Inflammatory macrophage (primary cell): Measurements from ENCODE around the gene ELP5.
"Not testable (repeated sequence)": the region's sequence is repeated elsewhere in the genome, so short reads cannot be mapped to it uniquely, and the experiment has no call there.

Experiments
- DNase-seq, 2 donors: peaks; one replicate each; pipeline ENCODE4 v3.0.0-alpha.2; 2020 to 2022

ELP5 gene

DNA sequence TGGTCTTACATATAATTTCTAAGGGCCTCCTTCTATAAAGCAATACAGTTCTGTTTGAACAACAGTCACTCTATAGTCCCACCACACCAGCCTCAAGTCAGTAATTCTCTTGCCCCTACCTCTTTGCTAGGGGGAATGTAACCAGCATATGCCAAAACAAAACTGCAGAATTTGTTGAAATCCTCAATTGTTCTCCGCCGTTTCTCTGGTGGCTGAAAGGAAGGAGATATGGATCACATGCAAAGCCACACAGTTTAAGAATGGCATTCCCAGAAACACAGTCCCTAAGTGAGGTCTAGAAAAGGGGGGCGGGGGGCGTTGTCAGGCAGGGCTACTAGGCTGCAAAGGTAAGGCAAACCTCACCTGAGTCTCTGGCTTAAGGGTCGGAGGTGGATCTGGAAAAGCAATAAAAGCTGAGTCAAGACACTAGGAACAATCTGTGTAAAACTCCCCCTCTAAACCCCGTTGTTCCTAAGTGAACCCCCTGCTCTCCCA lies 14.7 kb upstream of the ELP5 start:
- no peak for DNase-seq

DNA sequence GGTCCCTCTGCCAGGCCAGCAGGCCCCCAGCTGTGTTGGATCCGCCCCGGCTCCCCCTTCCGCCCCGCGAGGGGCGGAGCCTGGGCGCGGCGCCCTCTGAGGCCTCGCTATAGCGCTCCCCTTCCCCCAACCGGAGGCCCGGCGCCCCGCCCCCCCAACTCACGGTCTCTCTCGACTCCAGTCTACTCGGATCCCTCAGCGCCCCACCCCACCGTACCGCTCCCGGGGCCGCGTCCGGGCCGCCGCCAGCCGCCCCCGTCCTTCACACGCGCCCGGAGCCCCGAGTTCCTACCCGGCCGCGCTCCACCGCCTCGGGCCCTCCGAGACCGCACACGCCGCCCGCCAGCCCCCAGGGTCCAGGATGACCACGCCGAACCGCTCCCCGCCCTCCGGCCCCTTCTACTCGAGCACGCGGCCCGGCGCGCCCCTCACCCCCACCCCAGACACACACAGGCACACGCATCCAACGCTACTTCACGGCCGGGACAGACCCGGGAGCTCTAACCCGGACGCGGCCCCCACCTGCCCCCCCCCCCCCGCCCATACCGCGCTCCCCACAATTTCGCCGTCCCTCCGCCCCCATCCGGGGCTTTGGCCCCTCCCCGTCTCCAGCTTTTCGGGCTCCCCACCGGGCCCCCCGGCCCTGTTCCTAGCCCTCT lies 14.1 kb upstream of the ELP5 start:
- peak; percentile 61 to 71 for DNase-seq

DNA sequence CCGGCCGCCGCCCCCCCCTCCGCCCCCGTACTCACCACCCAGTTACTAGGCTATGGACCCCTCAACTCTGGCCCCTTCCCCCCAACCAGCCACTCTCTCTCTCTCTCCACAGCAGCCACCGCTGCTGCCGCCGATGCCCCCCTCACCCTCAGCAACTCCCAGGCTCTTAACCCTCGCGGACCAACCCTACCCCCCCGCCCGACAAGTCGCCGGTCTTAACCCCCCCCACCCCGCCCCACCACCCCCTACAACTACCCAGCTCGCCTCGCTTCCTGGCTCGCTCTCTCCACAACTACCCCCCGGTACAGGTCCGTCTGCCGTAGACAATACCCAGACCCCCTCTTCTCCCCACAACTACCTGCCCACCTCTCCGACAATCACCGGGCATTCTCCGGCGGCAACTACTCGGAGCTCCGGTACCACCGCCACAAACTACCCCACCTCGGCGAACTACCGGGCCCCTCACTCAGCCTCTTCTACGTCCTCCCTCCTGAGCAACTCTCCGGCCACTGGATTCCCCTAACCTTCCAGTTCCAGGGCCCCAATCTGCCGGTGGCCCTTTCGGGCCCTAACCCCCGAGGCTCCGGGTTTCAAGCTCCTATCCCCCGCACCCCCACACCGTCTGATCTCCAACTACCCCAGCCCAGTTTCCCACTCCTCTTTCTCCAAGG lies 13.5 kb upstream of the ELP5 start:
- DNase-seq = peak in 1 of 2 donors; percentile 4

DNA sequence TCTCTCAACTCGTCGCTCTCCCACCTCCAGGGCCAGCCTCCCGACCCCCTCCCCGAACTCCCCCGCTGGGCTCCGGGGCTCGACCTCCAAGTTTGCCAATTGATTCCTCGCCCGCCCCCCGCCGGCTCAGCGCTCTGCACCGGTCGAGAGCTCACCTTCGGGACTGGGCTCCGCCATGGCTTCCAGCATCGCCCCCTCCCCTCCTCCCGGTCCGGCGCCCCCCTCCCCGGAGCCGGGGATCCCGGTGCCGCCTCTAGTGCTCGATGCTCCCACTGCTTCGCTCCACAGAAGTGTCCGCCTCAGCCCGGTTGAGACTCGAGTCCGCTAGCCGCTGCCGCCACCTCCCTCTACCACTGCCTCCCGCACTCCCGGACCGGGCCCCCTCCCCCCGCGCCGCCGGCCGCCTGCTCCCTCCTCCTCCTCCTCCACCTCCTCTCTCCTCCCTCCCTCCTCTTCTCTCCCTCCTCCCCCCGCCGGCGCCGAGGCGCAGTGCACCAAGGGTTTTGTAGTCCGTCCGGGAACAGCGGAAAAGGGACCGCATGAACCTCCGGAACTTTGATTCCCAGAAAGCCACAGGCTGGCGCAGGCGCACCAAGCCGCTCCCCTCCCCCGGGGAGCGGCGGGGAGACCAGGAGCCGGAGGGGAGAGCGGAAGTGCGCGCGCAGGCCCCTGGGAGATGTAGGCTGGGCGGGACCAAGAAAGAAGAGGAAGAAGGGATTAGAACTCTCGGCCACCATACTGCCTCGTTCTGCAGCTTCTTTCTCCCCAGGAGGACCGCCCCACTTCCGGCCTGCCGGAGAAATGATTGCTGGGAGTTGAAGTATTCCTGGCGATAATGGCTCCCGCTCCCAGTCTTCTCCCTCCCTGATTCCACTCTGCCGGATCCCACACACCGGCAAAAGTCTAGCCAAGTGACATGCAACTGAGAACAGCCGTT lies 12.7 kb upstream of the ELP5 start, which contains the start of gene PHF23:
Gene PHF23 (minus strand): TSS at position 367 of the 937 bp plus-strand sequence. CDS start 178 bp downstream, at position 189.
- DNase-seq = peak; percentile 99 to 100

DNA sequence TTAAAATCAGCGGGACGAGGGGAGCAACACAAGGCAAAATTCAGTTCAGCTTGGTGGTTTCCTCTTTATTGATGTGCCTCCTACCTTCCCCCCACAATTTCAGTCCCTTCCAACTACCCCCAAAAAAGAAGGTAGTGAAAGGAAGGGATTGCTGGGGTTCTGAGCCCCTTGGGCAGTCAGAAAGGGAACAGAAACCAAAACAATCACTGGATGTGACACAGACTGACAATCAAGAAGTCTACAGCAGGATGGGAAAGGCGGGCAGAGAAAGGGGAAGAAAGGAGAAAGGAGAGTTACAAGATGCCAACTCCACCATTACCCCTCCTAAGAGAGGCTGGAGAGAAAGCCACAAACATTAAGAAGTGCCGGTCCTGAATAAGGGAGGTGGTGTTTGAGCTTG lies 11.6 kb upstream of the ELP5 start:
- peak; percentile 48 to 64 for DNase-seq

DNA sequence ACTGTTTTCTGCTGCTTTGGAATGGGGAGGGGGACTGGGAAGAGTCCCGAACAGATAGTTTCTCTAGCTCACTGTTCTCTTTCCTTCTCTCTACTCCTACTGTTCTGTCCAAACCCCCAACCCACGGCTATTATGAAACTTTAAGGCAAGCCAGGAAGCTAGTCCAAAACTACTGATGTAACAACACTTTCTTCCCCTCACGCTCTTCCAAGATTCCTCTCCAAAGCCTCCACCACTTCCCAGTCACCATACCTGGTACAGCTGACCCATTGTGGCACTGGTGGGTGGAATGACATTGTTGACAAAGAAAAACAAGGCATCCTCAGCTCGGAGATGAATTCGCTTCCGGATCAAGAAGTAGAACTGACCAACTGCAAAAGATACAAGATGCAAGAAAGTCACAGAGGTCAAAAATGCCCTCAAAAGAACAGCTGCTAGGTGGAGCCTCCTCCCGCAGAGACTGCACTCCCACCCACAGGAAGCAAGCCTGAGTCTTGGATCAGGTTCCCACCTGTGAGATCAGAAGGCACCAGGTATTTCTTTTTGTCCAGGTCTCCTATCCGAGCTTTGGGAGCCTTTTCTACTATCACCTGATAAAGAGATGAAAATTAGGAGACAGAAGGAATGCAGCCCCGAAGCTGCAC lies 10.8 kb upstream of the ELP5 start:
- DNase-seq = peak in 1 of 2 donors; percentile 51

DNA sequence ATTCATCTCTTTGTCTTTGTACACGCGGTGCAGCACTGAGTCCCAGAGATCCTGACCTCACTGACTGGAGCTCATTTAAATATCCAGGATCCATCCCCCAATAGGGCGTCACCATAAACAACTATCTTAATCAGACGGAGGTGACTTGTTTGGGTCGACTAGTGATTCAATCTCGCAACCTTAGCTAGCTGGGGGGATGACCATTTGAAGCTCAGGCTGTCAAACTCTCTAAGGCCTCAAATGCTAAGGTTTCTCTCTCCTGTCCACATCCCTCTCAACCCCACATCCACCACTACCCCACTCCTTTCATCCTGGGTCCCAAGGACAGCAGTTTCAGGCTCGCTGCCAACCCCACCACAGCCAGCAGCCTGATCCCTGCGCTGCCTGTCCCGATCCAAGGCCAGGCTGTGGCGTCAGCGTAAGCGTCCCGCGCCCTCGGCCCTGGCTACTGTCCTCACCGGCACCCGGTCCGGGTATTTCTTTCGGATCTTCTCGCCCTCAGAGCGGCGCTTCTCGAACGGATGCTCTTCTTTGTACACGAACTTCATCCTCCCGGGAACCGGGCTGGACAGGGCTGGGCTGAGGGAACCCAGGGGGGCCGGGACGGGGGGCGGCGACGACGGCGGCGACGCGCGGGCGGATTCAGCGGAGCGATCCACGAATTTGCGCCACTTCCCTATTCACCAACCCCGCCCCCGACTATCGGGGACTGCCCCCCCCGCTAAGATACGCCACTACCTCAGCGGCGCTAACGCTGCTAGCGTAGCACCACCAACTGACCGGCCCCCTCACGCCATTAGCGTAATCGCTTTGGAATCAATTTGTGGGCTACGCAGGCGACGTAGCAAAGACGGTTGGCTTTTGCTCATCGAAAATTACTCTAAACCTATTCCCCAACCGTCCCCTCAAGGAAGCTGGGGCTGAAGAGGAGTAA lies 10.0 kb upstream of the ELP5 start, which contains the start of gene GABARAP:
Gene GABARAP (minus strand): TSS at position 667 of the 934 bp plus-strand sequence. CDS start 119 bp downstream, at position 548.
- DNase-seq = peak; percentile 92 to 94

DNA sequence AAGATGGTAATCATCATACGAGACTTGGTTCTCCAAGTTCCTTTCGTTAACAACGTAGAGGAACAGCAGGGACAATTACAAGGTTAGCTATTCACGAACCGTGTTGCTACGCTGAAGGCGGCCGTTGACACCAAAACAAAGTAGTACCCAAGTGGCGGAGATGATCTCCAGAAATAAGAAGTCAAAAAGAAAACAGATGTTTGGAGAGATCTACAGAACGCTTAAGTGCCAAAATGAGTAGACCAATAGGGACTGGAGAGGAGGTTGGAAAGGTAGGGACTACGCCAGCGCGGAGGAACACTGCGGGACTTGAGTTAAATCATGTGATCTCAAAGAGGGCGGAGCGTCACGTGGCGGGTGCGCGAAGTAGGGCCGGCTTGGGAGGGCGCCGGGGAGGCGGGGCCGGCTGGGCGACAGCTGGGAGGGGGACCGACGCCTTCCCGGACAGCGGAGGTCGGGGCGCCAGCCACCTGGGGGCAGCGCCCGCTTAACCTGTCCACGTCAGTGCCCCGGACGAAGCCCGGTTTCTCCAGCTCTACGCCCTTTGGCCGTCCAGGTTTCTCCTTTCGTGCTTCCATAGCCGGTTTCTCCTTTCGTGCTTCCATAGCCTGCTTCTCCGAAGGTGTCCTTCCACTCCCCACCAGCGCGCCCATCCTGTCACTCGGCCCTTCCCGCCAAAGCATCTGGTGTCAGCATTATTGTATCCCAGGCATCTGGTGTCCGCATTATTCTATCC lies 9.1 kb upstream of the ELP5 start:
- DNase-seq = peak; percentile 94 to 96

DNA sequence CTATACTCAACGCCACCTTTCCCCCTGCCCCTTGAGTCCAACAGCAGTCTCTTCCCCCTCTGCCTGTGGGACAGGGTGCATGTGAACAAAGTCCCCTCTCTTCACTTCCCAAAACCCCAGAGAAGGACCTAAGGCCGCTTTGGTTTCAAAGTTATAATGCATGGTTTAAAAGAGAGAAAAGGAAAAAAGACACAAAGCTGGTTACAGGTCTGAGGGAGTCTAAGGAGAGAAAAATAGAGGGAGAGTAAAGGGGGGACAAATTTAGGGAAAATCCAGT lies 8.6 kb upstream of the ELP5 start:
- peak in 1 of 2 donors; percentile 6 for DNase-seq

DNA sequence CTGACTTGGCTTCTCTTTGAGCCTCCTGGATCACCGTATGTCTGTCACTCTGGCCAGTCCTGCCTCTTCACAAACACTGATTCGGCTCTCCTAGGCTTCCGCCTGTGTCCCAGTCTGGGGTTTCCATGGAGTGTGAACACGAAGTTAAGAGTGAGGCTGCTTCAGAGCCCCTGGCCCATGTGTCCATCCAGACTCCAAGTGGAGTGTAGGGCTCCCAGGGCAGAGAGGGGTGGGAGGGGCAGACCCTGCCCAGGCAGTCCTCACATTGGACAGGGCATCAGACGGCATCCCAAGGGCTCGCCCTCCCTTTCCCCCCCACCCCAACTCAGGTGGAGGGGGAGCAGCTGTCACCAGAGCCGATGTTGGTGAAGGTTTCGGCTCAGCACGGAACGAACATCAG lies 8.2 kb upstream of the ELP5 start:
- DNase-seq = not testable (repeated sequence)

DNA sequence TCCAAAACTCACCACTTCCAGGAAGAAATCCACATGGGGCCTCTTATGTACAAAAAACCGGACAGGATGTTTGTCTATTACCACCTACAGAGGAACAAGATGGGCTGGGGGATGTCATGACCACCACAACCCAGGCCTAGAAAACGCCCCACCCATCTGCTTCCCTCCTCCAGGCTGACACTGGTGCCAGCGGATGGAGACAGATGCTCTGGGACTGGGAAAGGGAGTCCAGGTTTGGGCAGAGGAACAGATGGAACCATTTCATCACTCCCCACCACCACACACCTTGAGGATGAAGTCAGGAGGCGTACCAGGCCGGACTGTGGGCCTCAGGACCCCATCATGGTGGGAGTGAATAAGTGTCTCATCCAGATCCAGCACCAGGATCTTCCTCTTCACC lies 5.2 kb upstream of the ELP5 start:
- DNase-seq = no peak

DNA sequence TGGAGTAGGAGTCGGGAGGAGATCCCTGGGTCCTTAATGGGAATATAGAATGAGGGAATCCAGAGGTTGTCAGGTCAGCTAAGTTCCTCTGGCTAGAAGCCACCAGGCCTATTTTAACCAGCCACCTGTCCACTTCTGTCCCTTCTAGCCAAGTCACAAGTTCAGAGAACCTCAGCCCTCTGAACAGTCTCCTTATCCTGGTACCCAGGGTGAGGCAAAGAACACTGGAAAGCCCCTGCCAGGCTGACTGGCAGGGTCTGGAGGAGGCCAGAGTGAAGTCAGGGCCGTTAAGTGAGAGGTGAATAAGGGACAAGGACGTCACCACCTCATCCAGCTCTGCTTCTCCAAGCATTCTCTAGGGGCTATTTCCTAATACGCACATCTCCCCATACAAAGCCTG lies 3.2 kb upstream of the ELP5 start:
- no peak for DNase-seq

DNA sequence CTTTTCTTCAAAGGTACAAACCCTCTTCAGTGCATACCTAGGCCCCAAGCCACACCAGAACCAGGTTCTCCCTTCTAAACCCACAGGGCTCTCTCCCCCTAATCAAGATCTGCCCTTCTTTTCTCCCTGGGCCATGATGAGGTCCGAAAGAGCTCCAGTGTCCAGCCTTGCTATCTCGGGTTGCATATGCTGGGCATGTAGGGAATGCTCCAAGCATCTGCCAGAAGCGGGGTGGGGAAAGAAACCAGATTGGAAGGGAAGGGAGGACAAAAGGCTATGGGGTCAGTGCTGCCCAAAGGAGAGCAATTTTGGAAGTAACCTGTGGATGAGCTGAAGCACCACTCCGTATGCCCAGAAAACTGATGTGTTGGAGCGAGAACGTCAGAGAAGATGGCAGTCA lies 2.8 kb upstream of the ELP5 start:
- no peak for DNase-seq

DNA sequence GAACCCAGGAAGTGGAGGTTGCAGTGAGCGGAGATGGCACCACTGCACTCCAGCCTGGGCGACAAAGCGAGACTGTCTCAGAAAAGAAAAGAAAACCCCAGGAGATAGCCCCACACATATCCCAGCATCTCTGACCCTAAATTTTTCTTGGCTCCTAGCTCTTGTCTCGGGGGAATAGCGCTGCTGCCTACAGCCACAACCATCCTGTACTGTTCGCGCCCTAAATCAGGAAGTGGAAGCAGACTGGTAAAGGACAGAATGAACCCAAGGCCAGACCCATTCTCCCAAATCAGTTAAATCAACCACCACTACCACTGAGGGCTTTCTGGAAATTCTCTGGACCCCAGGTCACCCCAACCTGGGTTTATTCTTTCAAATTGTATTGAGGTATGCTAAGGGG lies 2.2 kb upstream of the ELP5 start:
- peak in 1 of 2 donors; percentile 8 for DNase-seq

DNA sequence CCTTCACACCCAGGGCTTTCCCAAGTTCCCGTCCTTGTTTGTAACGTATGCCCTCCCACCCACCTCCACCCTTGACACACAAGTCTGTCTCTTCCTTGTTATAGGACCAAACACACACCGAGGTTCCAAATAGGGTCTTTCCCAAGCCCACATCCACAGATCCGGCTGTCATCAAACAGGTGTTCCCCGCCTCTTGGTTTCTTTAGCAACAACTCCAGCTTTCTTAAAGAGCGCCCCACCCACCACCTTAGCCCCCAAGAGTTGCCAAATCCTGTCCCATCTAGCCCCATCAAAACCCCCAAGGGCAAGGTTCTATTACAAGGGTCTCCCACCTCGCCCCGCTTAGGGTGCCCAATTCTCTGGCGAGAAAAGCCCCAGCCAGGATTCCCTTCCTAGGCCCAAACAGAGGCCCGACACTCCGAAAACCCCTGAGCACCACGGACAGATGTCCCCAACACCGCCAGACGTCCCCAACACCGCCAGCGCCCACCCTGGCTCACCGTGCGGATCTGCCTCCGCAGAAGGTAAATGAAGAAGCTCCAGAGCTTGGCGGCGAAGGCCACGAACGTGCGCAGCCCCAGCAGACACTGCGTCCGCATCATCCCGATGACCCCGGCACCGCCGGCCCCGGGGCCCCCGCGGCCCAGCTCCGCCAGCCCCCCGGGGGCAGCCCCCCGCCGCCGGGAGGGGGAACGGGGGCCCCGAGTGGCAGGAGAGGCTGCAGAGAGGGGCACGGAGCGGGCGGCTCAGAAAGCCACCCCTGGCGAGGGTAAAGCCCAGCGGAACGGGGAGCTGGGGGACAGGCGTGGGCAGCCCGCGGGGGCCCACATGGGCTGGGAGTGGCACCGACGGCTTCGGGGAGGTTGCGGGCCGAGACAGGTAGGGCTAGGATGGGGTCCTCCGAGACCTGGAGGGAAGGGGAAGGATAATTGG lies 1.1 kb upstream of the ELP5 start:
- peak; percentile 40 to 69 for DNase-seq

DNA sequence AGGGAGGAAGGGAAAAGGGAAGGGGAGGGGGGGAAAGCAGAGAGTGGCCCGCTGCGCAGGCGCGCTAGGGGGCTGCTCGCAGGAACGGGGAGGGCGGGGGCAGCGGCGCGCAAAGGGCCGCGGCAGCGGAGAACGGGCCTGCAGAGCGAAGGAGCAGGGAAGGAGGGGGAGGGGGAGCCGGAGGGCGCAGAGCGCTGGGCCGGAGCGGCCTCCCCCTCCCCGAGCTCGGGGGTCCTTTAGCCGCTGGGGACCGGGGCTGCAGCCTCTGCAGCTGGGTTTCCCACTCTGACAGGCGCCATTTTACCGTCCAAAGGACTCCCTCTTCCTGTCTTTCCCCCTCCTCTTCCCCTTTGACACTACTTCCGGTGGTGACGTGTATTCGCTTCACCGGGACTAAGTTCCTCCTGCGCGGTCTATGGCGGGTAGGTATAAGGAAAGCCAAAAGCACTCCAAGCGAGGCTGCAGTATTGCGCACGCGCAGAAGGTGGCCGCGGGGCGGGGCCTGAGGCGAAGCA lies 297 bp upstream of the ELP5 start, which contains the start of gene CTDNEP1:
Gene CTDNEP1 (minus strand): TSS at position 74 of the 515 bp plus-strand sequence. CDS start 438 bp downstream, outside the sequence.
- peak; percentile 99 to 100 for DNase-seq

DNA sequence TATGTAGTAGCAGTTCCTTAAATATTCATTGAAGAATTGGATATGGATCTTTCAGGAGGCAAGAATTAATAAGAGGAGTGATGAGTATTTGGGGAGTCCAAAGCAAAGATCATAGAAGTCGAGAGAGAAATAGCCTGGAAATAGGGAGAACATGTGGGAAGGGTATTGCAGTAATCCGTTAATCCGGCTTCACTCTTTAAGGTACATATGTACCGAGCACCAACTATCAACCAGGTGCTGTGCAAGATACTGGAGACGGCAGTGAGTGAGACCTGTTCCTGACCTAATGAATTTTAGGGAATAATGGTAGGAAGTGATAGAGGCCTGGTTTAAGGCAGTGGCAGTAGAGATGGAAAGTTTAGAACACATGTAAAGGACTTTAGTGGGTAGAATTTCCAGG lies 1.1 kb downstream of the ELP5 start:
- DNase-seq = no peak

DNA sequence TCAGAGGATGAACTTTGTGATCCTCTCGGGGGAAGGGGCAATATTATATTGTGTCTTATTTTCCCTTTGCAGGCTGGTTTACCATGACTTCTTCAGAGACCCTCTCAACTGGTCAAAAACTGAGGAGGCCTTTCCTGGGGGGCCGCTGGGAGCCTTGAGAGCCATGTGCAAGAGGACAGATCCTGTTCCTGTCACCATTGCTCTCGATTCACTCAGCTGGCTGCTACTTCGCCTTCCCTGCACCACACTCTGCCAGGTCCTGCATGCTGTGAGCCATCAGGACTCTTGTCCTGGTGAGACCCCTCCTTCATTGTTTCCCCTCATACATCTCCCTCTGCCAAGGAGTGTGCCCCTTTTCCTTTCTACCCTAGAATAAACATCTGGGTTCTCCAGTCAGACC lies 2.5 kb downstream of the ELP5 start:
- DNase-seq = no peak
